ENCODE results near the gene GBA2.

DNA sequence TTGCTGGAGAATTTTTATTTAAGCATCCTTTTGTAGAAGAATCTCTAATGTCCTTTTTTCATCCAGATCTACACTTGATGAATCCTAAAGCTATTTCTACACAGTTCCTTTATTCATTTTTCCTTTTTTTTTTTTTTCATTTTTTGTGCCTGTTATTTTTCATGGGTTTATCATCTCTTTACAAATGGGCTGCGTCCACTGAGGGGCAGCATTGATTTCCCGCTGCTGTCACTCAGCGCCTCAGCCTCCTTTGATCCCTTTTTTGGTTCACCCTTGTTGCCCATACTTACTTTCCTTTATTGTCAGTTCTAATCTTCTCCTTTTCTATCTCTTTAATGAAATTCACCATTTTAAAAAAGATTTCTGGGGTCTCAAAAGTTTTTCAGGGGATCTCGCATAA, 10.8 kb upstream of the GBA2 start:
- TF ChIP-seq, protein P1, sequence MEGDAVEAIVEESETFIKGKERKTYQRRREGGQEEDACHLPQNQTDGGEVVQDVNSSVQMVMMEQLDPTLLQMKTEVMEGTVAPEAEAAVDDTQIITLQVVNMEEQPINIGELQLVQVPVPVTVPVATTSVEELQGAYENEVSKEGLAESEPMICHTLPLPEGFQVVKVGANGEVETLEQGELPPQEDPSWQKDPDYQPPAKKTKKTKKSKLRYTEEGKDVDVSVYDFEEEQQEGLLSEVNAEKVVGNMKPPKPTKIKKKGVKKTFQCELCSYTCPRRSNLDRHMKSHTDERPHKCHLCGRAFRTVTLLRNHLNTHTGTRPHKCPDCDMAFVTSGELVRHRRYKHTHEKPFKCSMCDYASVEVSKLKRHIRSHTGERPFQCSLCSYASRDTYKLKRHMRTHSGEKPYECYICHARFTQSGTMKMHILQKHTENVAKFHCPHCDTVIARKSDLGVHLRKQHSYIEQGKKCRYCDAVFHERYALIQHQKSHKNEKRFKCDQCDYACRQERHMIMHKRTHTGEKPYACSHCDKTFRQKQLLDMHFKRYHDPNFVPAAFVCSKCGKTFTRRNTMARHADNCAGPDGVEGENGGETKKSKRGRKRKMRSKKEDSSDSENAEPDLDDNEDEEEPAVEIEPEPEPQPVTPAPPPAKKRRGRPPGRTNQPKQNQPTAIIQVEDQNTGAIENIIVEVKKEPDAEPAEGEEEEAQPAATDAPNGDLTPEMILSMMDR (IDR thresholded peaks at IDR 0.05; ENCODE audit: poor library complexity) = no peak
- TF ChIP-seq EZH2 (IDR thresholded peaks at IDR 0.05; ENCODE audit: borderline replicate concordance) (no peak), EZH2phosphoT487 (IDR thresholded peaks at IDR 0.05; ENCODE audit: low read depth, severe bottlenecking, unreplicated experiment) (no peak)
